ENCODE measurements around the gene THSD7A.

- TF ChIP-seq CTCF (conservative IDR thresholded peaks at IDR 0.05) (no peak), ZFX (IDR thresholded peaks at IDR 0.05) (no peak)
These were observed 501.3 kb downstream of the THSD7A start for GRCh38 chr7:11330717-11331116.

Measured in C4-2B (cell line).